Brain pericyte (primary cell): ENCODE data around the gene NPY2R.

Experiments used
- DNase-seq: peaks from one replicate; pipeline ENCODE4 v3.0.0-alpha.2; 2012; ENCODE audit warnings: low read depth, low spot score

Gene NPY2R

GRCh38 chr4:155208258-155209054 lies at the start of gene NPY2R:
Gene NPY2R, plus strand, starts transcription at chr4:155208636. Its CDS starts 5,304 bp downstream, at chr4:155213940.
- DNase-seq: no peak

- DNase-seq: no peak
These were observed 47.1 kb upstream of the NPY2R start for GRCh38 chr4:155161357-155161756.

GRCh38 chr4:155164718-155165117 lies 43.7 kb upstream of the NPY2R start:
- DNase-seq: no peak

GRCh38 chr4:155170569-155170968 lies 37.9 kb upstream of the NPY2R start:
- no peak for DNase-seq

GRCh38 chr4:155173371-155173770 lies 35.1 kb upstream of the NPY2R start:
- no peak for DNase-seq

- DNase-seq: no peak
These were observed 33.8 kb upstream of the NPY2R start for GRCh38 chr4:155174668-155175067.

- DNase-seq: no peak
These were observed 29.2 kb upstream of the NPY2R start for GRCh38 chr4:155179216-155179615.

GRCh38 chr4:155186972-155187371 lies 21.5 kb upstream of the NPY2R start:
- no peak for DNase-seq

- DNase-seq: no peak
These were observed 20.4 kb upstream of the NPY2R start for GRCh38 chr4:155187989-155188388.

GRCh38 chr4:155190099-155190498 lies 18.3 kb upstream of the NPY2R start:
- no peak for DNase-seq

GRCh38 chr4:155197757-155198156 lies 10.7 kb upstream of the NPY2R start:
- DNase-seq: no peak

- no peak for DNase-seq
These were observed 740 bp upstream of the NPY2R start for GRCh38 chr4:155207534-155208257.

- DNase-seq: no peak
These were observed 11.6 kb downstream of the NPY2R start for GRCh38 chr4:155220025-155220424.

GRCh38 chr4:155227131-155227530 lies 18.7 kb downstream of the NPY2R start:
- no peak for DNase-seq

- DNase-seq: no peak
These were observed 20.3 kb downstream of the NPY2R start for GRCh38 chr4:155228713-155229112.

- no peak for DNase-seq
These were observed 24.0 kb downstream of the NPY2R start for GRCh38 chr4:155232432-155232831.

- no peak for DNase-seq
These were observed 25.8 kb downstream of the NPY2R start for GRCh38 chr4:155234206-155234605.

- DNase-seq: no peak
These were observed 29.1 kb downstream of the NPY2R start for GRCh38 chr4:155237567-155237966.

- DNase-seq: no peak
These were observed 32.8 kb downstream of the NPY2R start for GRCh38 chr4:155241225-155241624.

GRCh38 chr4:155241664-155242063 lies 33.2 kb downstream of the NPY2R start:
- no peak for DNase-seq

GRCh38 chr4:155245105-155245504 lies 36.7 kb downstream of the NPY2R start:
- no peak for DNase-seq

- DNase-seq: no peak
These were observed 39.8 kb downstream of the NPY2R start for GRCh38 chr4:155248002-155248896.
